Measurements from ENCODE around the gene ARRB2.
"Not testable (repeated sequence)": the region's sequence is repeated elsewhere in the genome, so short reads cannot be mapped to it uniquely, and the experiment has no call there.

ARRB2 gene

GRCh38 chr17:4709794-4710692 lies at the start of gene ARRB2:
Gene ARRB2 (plus strand): TSS chr17:4710632. CDS start chr17:4710722, 90 bp downstream.
- DNase-seq, result peak; percentile 98

- no peak for DNase-seq
Measured at GRCh38 chr17:4663711-4664110, 46.7 kb upstream of the ARRB2 start.

- no peak for DNase-seq
Measured at GRCh38 chr17:4664230-4664629, 46.2 kb upstream of the ARRB2 start.

DNA sequence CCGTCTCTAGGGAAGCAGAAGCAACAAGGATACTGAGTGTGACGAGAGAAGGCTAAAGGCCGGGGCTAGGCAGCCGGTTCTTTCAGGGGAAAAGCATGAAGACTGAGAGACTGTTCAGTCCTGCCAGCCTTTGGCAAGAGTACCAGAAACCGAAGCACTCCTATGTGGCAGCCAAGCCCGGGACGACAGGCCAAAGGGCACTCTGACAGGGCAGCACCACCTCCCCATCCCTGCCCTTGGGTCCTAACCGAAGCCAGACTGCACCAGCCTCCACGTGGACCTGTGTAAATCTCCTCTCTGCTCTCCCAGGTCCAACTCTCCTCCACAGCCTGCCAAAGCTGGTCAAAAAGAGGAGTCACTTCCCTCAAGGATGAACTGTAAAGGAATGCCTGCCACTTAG lies 45.4 kb upstream of the ARRB2 start:
- DNase-seq, result no peak

GRCh38 chr17:4666296-4666695 lies 44.1 kb upstream of the ARRB2 start:
- no peak for DNase-seq

GRCh38 chr17:4667166-4667565 lies 43.3 kb upstream of the ARRB2 start:
- DNase-seq, result no peak

- no peak for DNase-seq
Measured at GRCh38 chr17:4672055-4672630, 38.3 kb upstream of the ARRB2 start.

DNA sequence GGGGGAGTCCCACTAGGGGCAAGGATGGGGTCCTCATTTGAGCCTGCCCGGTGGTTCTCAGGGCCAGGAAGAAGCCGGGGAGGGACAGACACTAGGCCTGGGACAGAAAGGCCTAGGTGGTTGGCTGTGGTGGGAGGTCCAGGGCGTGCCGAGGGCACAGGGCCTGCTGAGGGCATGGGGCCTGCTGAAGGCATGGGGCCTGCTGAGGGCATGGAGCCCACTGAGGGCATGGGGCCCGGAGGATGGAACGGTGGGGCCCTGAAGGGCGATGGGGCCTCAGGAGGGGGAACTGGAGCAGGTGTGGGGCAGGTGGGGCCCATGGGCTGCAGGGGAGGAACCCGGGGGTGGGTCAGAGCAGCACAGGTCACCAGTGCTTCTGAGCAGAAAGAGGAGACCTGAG lies 37.7 kb upstream of the ARRB2 start:
- DNase-seq, result no peak

DNA sequence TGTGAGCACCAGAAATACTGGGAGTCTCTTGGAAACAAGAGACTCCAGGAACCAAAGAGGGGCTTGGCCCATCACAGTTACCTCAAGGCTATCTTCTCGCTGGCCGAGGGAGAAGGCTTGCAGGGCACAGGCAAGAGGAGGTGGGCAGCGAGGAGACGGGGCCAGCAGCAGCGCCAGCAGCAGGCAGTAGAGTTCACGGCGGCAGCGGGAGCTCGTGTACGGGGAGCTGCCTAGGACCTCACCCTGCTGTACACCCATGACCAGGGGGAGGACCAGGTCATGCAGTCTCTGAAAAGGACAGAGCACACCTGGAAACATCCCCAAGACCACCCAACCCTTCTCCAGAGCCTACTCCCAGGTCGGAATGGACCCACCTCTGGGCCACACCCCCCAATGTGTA lies 37.3 kb upstream of the ARRB2 start:
- no peak for DNase-seq

- DNase-seq, result no peak
Measured at GRCh38 chr17:4673986-4674684, 36.3 kb upstream of the ARRB2 start.

DNA sequence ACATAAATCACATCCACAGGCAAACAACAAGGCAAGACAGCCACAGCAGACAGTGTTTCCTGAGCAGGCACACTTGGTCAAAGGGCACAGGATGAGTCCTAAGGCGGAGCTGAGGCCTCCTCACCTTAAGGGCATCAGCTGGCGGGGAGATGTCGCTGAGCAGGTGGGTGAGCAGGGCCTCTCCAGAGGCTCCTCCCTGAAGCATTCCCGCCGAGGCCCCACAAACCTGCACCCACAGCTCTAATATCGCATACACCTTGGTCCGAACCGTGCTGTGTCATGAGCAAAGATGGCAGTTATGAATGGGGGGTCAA lies 35.8 kb upstream of the ARRB2 start:
- DNase-seq, result no peak

DNA sequence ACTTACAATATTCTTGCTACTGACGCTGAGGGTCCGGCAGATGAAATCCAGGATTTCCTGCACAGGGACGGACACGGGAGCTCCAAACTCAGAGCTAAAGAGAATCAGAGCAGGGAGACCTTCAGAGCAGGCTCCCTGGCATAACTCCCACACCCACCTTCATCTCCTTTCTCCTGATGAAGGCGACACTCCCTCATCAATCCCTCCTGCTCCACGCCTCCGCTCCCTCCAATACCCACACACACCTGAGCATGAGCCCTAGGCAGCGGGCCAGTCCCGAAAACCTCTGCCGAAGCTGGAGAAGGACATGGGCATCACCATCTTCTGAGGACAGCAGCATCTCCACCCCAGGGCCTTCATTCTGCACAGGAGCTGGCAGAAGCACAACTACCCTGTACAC lies 34.6 kb upstream of the ARRB2 start:
- DNase-seq, result no peak

DNA sequence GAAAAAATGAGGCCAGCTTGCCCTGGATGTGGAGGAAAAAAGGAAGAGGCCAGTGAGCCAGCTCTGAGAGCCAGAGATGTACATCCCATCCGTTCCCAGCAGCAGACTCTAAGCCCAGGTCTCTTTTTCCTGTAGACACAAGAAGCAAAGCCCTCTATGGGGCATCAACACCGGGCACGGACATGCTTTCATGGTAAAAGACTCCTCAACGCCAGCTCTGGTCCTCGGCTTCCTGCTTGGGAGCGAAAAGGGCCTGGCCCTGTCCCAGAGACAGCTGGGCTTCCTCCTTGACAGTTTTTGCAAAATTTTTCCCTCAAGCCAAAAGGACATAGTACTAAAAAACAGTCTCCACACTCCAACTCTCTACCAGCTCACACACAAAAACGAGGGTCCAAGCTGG lies 33.6 kb upstream of the ARRB2 start:
- DNase-seq, result no peak

GRCh38 chr17:4678448-4679026 lies 31.9 kb upstream of the ARRB2 start:
- DNase-seq, result no peak

GRCh38 chr17:4679658-4680057 lies 30.8 kb upstream of the ARRB2 start:
- DNase-seq, result no peak

DNA sequence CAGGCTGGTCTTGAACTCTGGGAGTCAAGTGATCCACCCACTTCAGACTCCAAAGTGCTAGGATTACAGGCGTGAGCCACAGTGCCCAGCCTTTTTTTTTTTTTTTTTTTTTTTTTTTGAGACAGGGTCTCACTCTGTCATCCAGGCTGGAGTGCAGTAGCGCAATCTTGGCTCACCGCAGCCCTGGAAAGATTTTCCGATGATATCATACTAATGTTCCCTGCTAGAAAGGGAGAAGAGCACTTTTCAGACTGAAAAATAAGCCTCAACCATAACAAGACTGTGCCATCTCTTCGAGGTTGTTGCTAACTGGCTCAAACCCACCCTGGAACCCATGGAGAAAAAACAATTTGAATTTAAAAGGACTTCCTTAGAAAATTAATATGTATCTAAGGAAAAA lies 26.7 kb upstream of the ARRB2 start:
- not testable (repeated sequence) for DNase-seq

GRCh38 chr17:4689872-4690271 lies 20.6 kb upstream of the ARRB2 start:
- not testable (repeated sequence) for DNase-seq

DNA sequence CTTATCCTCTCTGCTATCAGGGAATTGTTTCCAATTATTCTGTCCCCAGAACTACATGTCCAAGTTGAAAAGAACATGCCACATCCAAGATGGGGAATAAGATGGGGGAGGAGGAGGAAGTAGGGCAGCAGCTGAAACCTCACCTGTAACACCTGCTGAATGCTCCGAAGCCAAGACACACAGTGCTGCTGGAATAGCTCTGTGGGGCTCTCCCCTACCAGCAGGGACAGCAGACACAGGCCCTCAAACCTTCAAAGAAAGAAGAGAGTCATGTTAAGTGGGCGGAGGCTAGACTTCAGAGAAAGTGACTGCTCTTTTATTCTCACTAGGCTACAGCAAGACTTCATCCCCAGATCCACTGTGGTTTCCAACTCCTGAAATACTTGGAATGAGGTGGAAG lies 19.7 kb upstream of the ARRB2 start:
- DNase-seq, result no peak

GRCh38 chr17:4691686-4692085 lies 18.7 kb upstream of the ARRB2 start:
- no peak for DNase-seq

- no peak for DNase-seq
Measured at GRCh38 chr17:4693416-4693815, 17.0 kb upstream of the ARRB2 start.

- DNase-seq, result peak; percentile 78
Measured at GRCh38 chr17:4696437-4696805, 14.0 kb upstream of the ARRB2 start.

DNA sequence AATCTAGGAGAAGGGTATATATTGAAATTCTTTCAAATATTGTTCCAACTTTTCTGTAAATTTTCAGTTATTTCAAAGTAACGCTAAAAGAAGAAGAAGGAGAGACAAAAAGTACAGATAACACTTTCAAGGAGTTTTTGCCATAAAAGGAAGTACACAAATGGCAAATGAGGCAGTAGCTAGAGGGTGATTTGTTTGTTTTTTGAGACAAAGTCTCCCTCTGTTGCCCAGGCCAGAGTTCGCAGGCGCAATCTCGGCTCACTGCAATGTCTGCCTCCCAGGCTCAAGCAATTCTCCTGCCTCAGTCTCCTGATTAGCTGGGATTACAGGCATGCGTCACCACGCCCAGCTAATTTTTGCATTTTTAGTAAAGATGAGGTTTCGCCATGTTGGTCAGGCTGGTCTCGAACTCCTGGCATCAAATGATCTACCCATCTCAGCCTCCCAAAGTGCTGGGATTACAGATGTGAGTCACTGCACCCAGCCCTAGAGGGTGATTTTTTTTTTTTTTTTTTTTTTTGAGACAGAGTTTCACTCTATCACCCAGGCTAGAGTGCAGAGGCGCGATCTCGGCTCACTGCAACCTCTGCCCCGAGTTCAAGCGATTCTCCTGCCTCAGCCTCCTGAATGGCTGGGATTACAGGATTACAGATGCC lies 10.9 kb upstream of the ARRB2 start:
- DNase-seq, result not testable (repeated sequence)

DNA sequence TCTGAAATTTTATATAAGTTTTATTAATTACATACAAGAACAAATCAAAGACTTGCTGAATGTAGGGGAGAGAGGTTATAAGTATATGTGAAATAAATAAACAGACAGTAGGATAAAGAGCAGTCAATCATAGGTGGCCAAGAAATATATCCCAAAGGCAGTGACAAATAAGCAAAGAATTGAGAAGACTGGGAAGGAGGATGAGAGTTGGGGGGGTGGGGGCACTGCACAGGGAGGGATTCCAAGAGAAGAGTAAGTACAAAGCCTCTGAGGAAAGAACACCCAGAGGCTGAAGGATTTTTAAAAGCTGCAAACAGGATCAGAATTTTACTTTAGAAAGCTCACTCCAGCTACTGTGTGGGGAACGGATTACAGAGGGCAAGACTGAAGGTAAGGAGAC lies 9.3 kb upstream of the ARRB2 start:
- DNase-seq, result no peak

Measured in CD4-positive, alpha-beta T cell treated with Interleukin-17A for 1 hour (primary cell).